Kidney epithelial cell (primary cell): ENCODE results near the gene GNG7. TPM values are rescaled to one million over a fixed set of nuclear protein-coding genes. Genes with fewer than 3 reads are reported as not detected.
"Not testable (repeated sequence)": the region's sequence is repeated elsewhere in the genome, so short reads cannot be mapped to it uniquely, and the experiment has no call there.

ENCODE experiments used
- DNase-seq: peaks from one replicate; pipeline ENCODE4 v3.0.0-alpha.2; 2010; ENCODE audit warnings: low read depth
- H3K27me3 ChIP-seq: 2 replicates; pipeline ENCODE4 v1.6.0; 2011; ENCODE audit warnings: low read length; ENCODE audit not compliant: control insufficient read depth, insufficient read depth
- H3K36me3 ChIP-seq: 2 replicates; pipeline ENCODE4 v1.5.1; 2011; ENCODE audit warnings: low read length; ENCODE audit not compliant: control insufficient read depth, insufficient read depth
- H3K4me3 ChIP-seq: 2 replicates; pipeline ENCODE4 v1.5.1; 2011; ENCODE audit warnings: low read depth, mild to moderate bottlenecking, control low read depth, low read length
- CTCF ChIP-seq: IDR thresholded peaks from 2 replicates; pipeline ENCODE4 v1.5.1; 2011; ENCODE audit warnings: mild to moderate bottlenecking, moderate library complexity, low read length, control low read depth, inconsistent platforms; ENCODE audit not compliant: insufficient read depth, poor library complexity, severe bottlenecking
- total RNA-seq: library from RNA; depleted of rRNA; stranded (reverse); fragments of >200 nt; gene quantifications from 2 replicates; pipeline ENCODE4 v1.2.3, GENCODE V29; 2015

The GNG7 gene
- total RNA-seq, 1 donor from 2014 or later: 0.33 TPM

GRCh38 chr19:2512523-2513431 is 189.7 kb downstream of the GNG7 start:
- Histone ChIP-seq H3K27me3 (no peaks in the 10 kb centered on the region), H3K4me3 (no peak overlapping the region), H3K36me3 (no peaks in the 10 kb centered on the region)
- no peak for DNase-seq
- no peak for TF ChIP-seq CTCF

GRCh38 chr19:2511991-2512390 is 190.5 kb downstream of the GNG7 start:
- no peak for TF ChIP-seq CTCF
- H3K36me3 ChIP-seq: no peaks in the 10 kb centered on the region
- no peaks in the 10 kb centered on the region for H3K27me3 ChIP-seq
- no peak for DNase-seq
- H3K4me3 ChIP-seq: no peak overlapping the region

- no peak overlapping the region for H3K4me3 ChIP-seq
- no peaks in the 10 kb centered on the region for H3K36me3 ChIP-seq
- no peak for DNase-seq
- H3K27me3 ChIP-seq: no peaks in the 10 kb centered on the region
- no peak for TF ChIP-seq CTCF
These were observed 190.9 kb downstream of the GNG7 start for GRCh38 chr19:2511570-2511969.

- no peak for DNase-seq
These were observed 193.4 kb downstream of the GNG7 start for GRCh38 chr19:2509096-2509495.

GRCh38 chr19:2507109-2507508 is 195.4 kb downstream of the GNG7 start:
- no peak for DNase-seq
- Histone ChIP-seq H3K27me3 (no peaks in the 10 kb centered on the region), H3K36me3 (no peaks in the 10 kb centered on the region), H3K4me3 (no peak overlapping the region)
- TF ChIP-seq CTCF: no peak

More at GRCh38 chr19:2509096-2509495, 193.4 kb downstream of the GNG7 start:
- H3K36me3 ChIP-seq: no peaks in the 10 kb centered on the region
- no peaks in the 10 kb centered on the region for H3K27me3 ChIP-seq
- H3K4me3 ChIP-seq: no peak overlapping the region
- TF ChIP-seq CTCF: no peak

- H3K36me3 ChIP-seq, DNase-seq, H3K4me3 ChIP-seq, H3K27me3 ChIP-seq: not testable (repeated sequence)
These were observed 195.8 kb downstream of the GNG7 start for GRCh38 chr19:2506656-2507055.
